GM13976 (cell line): ENCODE results near the gene ARID5B.

Source experiments
- DNase-seq: peaks from one replicate; pipeline ENCODE4 v3.0.0; 2012; ENCODE audit warnings: low spot score
- in situ Hi-C: fragments of 300-500 bp; cut with MboI; formaldehyde crosslinking; loops from one replicate; pipeline ENCODE4 v1.12.0; 2022; ENCODE audit warnings: low sequenced_read_pairs, mixed read lengths, inconsistent platforms; ENCODE audit not compliant: unreplicated experiment
- TF ChIP-seq, protein P1 (sequence below): IDR thresholded peaks from 2 replicates; pipeline ENCODE4 v1.5.1; 2012; ENCODE audit warnings: borderline replicate concordance, mild to moderate bottlenecking; ENCODE audit not compliant: insufficient read depth; ENCODE audit errors: extremely low read depth, missing control alignments, control extremely low read depth

Gene ARID5B

GRCh38 chr10:62068464-62068863 lies 167.0 kb downstream of the ARID5B start:
- no peak for DNase-seq
- TF ChIP-seq, protein P1, sequence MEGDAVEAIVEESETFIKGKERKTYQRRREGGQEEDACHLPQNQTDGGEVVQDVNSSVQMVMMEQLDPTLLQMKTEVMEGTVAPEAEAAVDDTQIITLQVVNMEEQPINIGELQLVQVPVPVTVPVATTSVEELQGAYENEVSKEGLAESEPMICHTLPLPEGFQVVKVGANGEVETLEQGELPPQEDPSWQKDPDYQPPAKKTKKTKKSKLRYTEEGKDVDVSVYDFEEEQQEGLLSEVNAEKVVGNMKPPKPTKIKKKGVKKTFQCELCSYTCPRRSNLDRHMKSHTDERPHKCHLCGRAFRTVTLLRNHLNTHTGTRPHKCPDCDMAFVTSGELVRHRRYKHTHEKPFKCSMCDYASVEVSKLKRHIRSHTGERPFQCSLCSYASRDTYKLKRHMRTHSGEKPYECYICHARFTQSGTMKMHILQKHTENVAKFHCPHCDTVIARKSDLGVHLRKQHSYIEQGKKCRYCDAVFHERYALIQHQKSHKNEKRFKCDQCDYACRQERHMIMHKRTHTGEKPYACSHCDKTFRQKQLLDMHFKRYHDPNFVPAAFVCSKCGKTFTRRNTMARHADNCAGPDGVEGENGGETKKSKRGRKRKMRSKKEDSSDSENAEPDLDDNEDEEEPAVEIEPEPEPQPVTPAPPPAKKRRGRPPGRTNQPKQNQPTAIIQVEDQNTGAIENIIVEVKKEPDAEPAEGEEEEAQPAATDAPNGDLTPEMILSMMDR = no peak
- in situ Hi-C loops = no loop called here

- in situ Hi-C loops = no loop called here
- TF ChIP-seq, protein P1 = no peak
- DNase-seq = no peak
Observed at GRCh38 chr10:62069452-62070178, 168.1 kb downstream of the ARID5B start.

GRCh38 chr10:62071846-62072281 lies 170.4 kb downstream of the ARID5B start:
- no peak for DNase-seq
- in situ Hi-C loops = no loop called here
- TF ChIP-seq, protein P1 = no peak

GRCh38 chr10:62072901-62073300 lies 171.4 kb downstream of the ARID5B start:
- DNase-seq = no peak
- in situ Hi-C loops = no loop called here

GRCh38 chr10:62073429-62073828 lies 171.9 kb downstream of the ARID5B start:
- in situ Hi-C loops = no loop called here
- DNase-seq = no peak
- TF ChIP-seq, protein P1 = no peak

More at GRCh38 chr10:62072901-62073300, 171.4 kb downstream of the ARID5B start:
- TF ChIP-seq, protein P1 = no peak

- in situ Hi-C loops = no loop called here
- TF ChIP-seq, protein P1 = no peak
- DNase-seq = no peak
Observed at GRCh38 chr10:62075414-62075813, 173.9 kb downstream of the ARID5B start.

DNA sequence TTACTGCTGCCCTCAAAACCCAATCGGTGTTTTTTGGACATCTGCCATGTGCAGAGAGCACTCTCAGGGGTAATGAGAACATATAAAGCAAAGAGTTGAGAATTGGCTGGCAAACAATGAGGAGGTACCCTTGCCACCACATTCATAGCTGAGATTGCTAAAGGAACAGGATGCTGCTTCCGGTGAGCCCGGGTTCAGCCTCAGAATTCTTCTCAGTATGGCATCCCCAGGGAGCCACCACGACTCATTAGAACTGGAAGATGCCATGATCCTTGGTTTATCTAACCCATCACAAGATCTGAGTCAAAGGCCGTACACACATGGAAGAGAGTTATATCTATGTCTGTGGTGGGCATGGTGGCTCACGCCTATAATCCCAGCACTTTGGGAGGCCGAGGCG lies 174.4 kb downstream of the ARID5B start:
- TF ChIP-seq, protein P1 = no peak
- in situ Hi-C loops = no loop called here
- no peak for DNase-seq
